GM12892 (cell line): ENCODE measurements around the gene SPPL2B.
A peak's percentile ranks its signal among the peaks of the same experiment; 100 is the strongest.

Source experiments
- POLR2A ChIP-seq: IDR thresholded peaks from 2 replicates; pipeline ENCODE4 v1.6.1; 2011; ENCODE audit warnings: low read depth, low read length, control low read depth
- POLR2AphosphoS5 ChIP-seq: IDR thresholded peaks from 2 replicates; pipeline ENCODE4 v1.6.1; 2011; ENCODE audit warnings: low read depth, low read length, control low read depth
- TAF1 ChIP-seq: IDR thresholded peaks from 2 replicates; pipeline ENCODE4 v1.6.1; 2011; ENCODE audit warnings: low read depth, mild to moderate bottlenecking, control low read depth, low read length, borderline replicate concordance

GRCh38 chr19:2394442-2395292, 66.2 kb downstream of the SPPL2B start:
- no peak for TF ChIP-seq POLR2AphosphoS5
- TF ChIP-seq POLR2A = no peak
- 0 out of 2 replicates have a peak, but pooled peaks have one; percentile 22 for TF ChIP-seq TAF1
